ENCODE measurements around the gene ZNF133. TPM values are rescaled to one million over a fixed set of nuclear protein-coding genes. Genes with fewer than 3 reads are reported as not detected.
A peak's percentile ranks its signal among the peaks of the same experiment; 100 is the strongest.

Gene ZNF133
- total RNA-seq, 2 experiments from 2014 or later: 5.9 to 6.5 TPM

DNA sequence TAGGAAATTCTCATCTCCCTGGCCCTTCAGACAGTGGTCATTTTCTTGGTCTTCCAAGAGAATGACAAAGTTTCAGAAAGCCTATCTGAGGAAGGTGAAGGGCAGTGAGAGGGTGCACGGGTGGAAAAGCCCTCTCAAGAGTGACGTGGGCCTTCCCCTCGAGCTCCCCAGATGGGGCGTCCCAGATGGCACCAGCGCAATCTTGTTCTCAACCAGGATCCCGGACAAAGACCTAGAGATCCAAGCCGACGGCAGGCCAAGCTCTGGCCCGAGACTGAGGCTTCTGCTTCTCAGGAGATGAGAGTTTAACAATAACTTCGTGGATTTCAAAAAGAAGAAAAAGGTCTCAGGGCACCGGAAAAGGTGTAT, 797 bp upstream of the ZNF133 start:
- CTCF ChIA-PET (ENCODE audit: unreplicated experiment): no interaction called here
- Histone ChIP-seq H3K79me2 (ENCODE audit: insufficient read depth, low read depth, low read length) (no peaks in the 10 kb centered on the region), H3K27ac (ENCODE audit: low read depth, low read length, poor library complexity, severe bottlenecking) (peak overlapping the region; percentile 52), H3K4me1 (ENCODE audit: insufficient read depth, low read length, poor library complexity, severe bottlenecking) (peaks cover 17% of the 10 kb centered on the region), H3K4me2 (ENCODE audit: low read length) (peak overlapping the region; percentile 80), H3K4me3 (ENCODE audit: low read depth, low read length, poor library complexity, severe bottlenecking) (peak overlapping the region; percentile 90), H4K20me1 (ENCODE audit: insufficient read depth, low read length) (no peaks in the 10 kb centered on the region), H3K9me3 (ENCODE audit: low read length) (peaks cover 18% of the 10 kb centered on the region), H2AFZ (ENCODE audit: low read length) (peak overlapping the region; percentile 99), H3K36me3 (ENCODE audit: insufficient read depth, low read length) (no peaks in the 10 kb centered on the region), H3K9me2 (ENCODE audit: insufficient read depth, low read length) (no peaks in the 10 kb centered on the region)
- no peak for TF ChIP-seq EZH2phosphoT487 (IDR thresholded peaks at IDR 0.05; ENCODE audit: borderline replicate concordance, low read depth, low read length)
- TF ChIP-seq, protein P1, sequence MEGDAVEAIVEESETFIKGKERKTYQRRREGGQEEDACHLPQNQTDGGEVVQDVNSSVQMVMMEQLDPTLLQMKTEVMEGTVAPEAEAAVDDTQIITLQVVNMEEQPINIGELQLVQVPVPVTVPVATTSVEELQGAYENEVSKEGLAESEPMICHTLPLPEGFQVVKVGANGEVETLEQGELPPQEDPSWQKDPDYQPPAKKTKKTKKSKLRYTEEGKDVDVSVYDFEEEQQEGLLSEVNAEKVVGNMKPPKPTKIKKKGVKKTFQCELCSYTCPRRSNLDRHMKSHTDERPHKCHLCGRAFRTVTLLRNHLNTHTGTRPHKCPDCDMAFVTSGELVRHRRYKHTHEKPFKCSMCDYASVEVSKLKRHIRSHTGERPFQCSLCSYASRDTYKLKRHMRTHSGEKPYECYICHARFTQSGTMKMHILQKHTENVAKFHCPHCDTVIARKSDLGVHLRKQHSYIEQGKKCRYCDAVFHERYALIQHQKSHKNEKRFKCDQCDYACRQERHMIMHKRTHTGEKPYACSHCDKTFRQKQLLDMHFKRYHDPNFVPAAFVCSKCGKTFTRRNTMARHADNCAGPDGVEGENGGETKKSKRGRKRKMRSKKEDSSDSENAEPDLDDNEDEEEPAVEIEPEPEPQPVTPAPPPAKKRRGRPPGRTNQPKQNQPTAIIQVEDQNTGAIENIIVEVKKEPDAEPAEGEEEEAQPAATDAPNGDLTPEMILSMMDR (conservative IDR thresholded peaks at IDR 0.05; ENCODE audit: low read length): no peak
- POLR2A ChIA-PET: interaction anchor here (0.7 to 1.3 kb wide), 4 partner anchors 8 to 149 kb away, joined by 3 to 4 read pairs (median 4); partner anchors contain the start of genes KAT14 and PET117
- intact Hi-C loops (cut with micrococcal nuclease; ENCODE audit: unreplicated experiment): loop anchor here (5.0 to 10.0 kb wide), 2 partner anchors 150 to 177 kb away; partner anchors contain the start of genes DZANK1, KAT14, PET117 and POLR3F
- DNase-seq (ENCODE audit: low spot score): no peak
- TSS peak; percentile 99 for BruUV-seq (replicated peaks)

DNA sequence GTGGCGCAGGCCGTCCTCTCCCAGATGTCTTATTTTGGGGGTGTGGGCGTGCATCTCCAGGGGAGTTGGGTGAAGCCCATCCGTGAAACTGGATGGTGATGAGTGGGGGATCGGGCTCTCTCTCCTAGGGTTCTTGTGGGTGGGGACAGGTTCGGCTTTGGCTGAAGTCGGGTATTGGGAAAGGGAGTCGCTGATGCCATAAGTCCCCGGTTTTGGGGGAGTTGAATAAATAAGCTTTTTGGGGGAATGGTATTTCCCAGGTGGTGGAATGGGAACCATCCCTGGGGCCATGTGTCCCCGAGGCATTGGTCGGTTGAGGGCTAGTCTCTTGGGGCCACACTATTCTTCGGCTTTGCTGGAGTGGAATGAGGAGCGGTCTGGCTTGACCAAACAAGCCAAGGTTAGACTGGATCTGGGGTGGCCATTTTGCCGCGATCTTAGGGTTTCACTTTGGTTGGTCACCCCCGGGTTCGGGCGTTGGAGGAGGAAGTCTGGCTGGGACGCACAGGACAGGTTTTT, 481 bp downstream of the ZNF133 start:
- H4K20me1 ChIP-seq (ENCODE audit: insufficient read depth, low read length): no peaks in the 10 kb centered on the region
- peak overlapping the region; percentile 80 for H3K4me2 ChIP-seq (ENCODE audit: low read length)
- H3K79me2 ChIP-seq (ENCODE audit: insufficient read depth, low read depth, low read length): no peaks in the 10 kb centered on the region
- POLR2A ChIA-PET: interaction anchor here (0.6 to 1.2 kb wide), 5 partner anchors 8 to 1372 kb away, joined by 3 to 7 read pairs (median 3); partner anchors contain the start of genes KAT14 and PET117
- H3K9me3 ChIP-seq (ENCODE audit: low read length): peaks cover 18% of the 10 kb centered on the region
- no peaks in the 10 kb centered on the region for H3K36me3 ChIP-seq (ENCODE audit: insufficient read depth, low read length)
- TF ChIP-seq, protein P1 (conservative IDR thresholded peaks at IDR 0.05; ENCODE audit: low read length): peak; percentile 17; the same call in 1 of the 2 replicates
- no peak for TF ChIP-seq EZH2phosphoT487 (IDR thresholded peaks at IDR 0.05; ENCODE audit: borderline replicate concordance, low read depth, low read length)
- BruUV-seq (replicated peaks): TSS peak; percentile 50
- H2AFZ ChIP-seq (ENCODE audit: low read length): peak overlapping the region; percentile 99
- H3K4me3 ChIP-seq (ENCODE audit: low read depth, low read length, poor library complexity, severe bottlenecking): peak overlapping the region; percentile 90
- no peak overlapping the region for H3K27ac ChIP-seq (ENCODE audit: low read depth, low read length, poor library complexity, severe bottlenecking)
- CTCF ChIA-PET (ENCODE audit: unreplicated experiment): interaction anchor here (0.6 to 1.0 kb wide), 2 partner anchors 18 to 343 kb away, joined by 3 to 5 read pairs; no protein-coding TSS in a partner anchor
- intact Hi-C loops (cut with micrococcal nuclease; ENCODE audit: unreplicated experiment): loop anchor here (5.0 to 10.0 kb wide), 2 partner anchors 152 to 176 kb away; partner anchors contain the start of genes DZANK1, KAT14, PET117 and POLR3F
- H3K9me2 ChIP-seq (ENCODE audit: insufficient read depth, low read length): no peaks in the 10 kb centered on the region
- no peak for DNase-seq (ENCODE audit: low spot score)
- peaks cover 17% of the 10 kb centered on the region for H3K4me1 ChIP-seq (ENCODE audit: insufficient read depth, low read length, poor library complexity, severe bottlenecking)

DNA sequence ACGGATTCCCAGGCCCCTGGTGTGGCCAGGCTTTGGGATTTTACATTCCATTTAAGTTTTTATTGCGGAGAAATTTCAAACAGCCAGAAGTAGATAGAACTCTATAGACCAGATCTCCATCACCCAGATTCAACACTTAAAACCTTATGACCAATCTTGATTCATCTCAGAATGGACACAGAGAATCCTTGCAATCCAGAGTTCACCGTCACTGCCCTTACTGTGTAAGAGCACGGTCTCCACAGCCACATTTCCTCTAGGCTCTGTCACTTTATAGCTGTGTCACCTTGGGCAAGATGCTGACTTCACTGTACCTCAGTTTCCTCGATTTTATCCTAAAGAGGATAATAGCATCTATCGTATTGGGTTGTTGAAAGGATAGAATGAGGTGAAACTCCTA, 979 bp downstream of the ZNF133 start:
- H3K4me3 ChIP-seq (ENCODE audit: low read depth, low read length, poor library complexity, severe bottlenecking): peak overlapping the region; percentile 90
- H4K20me1 ChIP-seq (ENCODE audit: insufficient read depth, low read length): no peaks in the 10 kb centered on the region
- no peaks in the 10 kb centered on the region for H3K36me3 ChIP-seq (ENCODE audit: insufficient read depth, low read length)
- no peak for DNase-seq (ENCODE audit: low spot score)
- no peak overlapping the region for H3K27ac ChIP-seq (ENCODE audit: low read depth, low read length, poor library complexity, severe bottlenecking)
- intact Hi-C loops (cut with micrococcal nuclease; ENCODE audit: unreplicated experiment): loop anchor here (5.0 to 10.0 kb wide), 2 partner anchors 152 to 175 kb away; partner anchors contain the start of genes DZANK1, KAT14, PET117 and POLR3F
- peaks cover 18% of the 10 kb centered on the region for H3K9me3 ChIP-seq (ENCODE audit: low read length)
- H3K4me1 ChIP-seq (ENCODE audit: insufficient read depth, low read length, poor library complexity, severe bottlenecking): peaks cover 17% of the 10 kb centered on the region
- POLR2A ChIA-PET: interaction anchor here (0.7 kb wide), 1 partner anchor 12 kb away, joined by 3 read pairs; no protein-coding TSS in a partner anchor
- peak overlapping the region; percentile 99 for H2AFZ ChIP-seq (ENCODE audit: low read length)
- H3K9me2 ChIP-seq (ENCODE audit: insufficient read depth, low read length): no peaks in the 10 kb centered on the region
- H3K4me2 ChIP-seq (ENCODE audit: low read length): peak overlapping the region; percentile 80
- BruUV-seq (replicated peaks): no TSS peak
- CTCF ChIA-PET (ENCODE audit: unreplicated experiment): interaction anchor here (0.6 kb wide), 1 partner anchor 343 kb away, joined by 3 read pairs; no protein-coding TSS in a partner anchor
- TF ChIP-seq, protein P1 (conservative IDR thresholded peaks at IDR 0.05; ENCODE audit: low read length): no peak
- no peak for TF ChIP-seq EZH2phosphoT487 (IDR thresholded peaks at IDR 0.05; ENCODE audit: borderline replicate concordance, low read depth, low read length)
- H3K79me2 ChIP-seq (ENCODE audit: insufficient read depth, low read depth, low read length): no peaks in the 10 kb centered on the region

All from OCI-LY7 (cell line).